HEK293T (cell line): ENCODE results near the gene DVL3.

Experiments used
- FOXK2 ChIP-seq: fragments of 450-650 bp; IDR thresholded peaks from 2 replicates; pipeline ENCODE4 v1.6.1; 2016; ENCODE audit warnings: mild to moderate bottlenecking
- FOXM1 ChIP-seq: fragments of 450-650 bp; IDR thresholded peaks from 2 replicates; pipeline ENCODE4 v1.6.1; 2017; ENCODE audit warnings: mild to moderate bottlenecking, borderline replicate concordance

GRCh38 chr3:184148076-184148475 is 7.1 kb upstream of the DVL3 start:
- TF ChIP-seq FOXM1 = no peak
- no peak for TF ChIP-seq FOXK2
